OCI-M1 (cell line): Measurements from ENCODE around the gene ZNF25.
"Not testable (repeated sequence)": the region's sequence is repeated elsewhere in the genome, so short reads cannot be mapped to it uniquely, and the experiment has no call there.

Source experiments
- DNase-seq: peaks from one replicate; lab custom pipeline; 2025; lab: John Stamatoyannopoulos, UW

ZNF25 gene

DNA sequence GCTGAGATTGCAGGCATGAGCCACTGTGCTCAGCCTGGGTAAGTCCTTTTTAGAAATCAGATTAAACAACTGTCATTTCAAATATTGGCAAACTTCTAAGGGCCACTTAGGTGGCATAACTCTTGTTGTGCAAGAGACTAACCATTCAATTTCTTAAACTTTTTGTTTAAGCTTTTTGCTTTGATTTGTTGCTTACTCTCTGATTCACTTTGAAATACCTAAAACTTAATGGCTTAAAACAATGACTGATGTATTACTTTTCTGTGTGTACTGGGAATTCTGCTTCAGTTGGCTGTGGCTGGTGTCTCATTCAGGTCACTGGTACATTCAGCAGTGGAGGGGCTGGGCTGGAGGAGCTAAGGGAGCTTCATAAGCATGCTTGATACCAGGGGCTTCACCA is 28.9 kb downstream of the ZNF25 start:
- DNase-seq, result no peak

DNA sequence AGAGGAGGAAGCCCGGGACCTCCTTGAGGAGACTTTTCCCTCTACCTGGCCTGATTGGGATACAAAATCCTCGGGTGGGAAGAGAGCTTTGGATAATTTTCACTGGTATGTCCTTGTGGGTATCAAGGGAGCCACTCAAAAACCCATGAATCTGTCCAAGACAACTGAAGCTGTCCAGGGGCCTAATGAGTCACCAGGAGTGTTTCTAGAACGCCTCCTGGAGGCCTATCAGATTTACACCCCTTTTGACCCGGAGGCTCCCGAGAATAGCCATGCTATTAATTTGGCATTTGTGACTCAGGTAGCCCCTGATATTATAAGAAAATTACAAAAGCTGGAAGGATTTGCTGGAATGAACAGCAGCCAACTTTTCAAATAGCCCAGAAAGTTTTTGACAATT is 38.6 kb downstream of the ZNF25 start:
- no peak for DNase-seq

GRCh38 chr10:37934791-37935190 is 41.7 kb downstream of the ZNF25 start:
- DNase-seq, result no peak

DNA sequence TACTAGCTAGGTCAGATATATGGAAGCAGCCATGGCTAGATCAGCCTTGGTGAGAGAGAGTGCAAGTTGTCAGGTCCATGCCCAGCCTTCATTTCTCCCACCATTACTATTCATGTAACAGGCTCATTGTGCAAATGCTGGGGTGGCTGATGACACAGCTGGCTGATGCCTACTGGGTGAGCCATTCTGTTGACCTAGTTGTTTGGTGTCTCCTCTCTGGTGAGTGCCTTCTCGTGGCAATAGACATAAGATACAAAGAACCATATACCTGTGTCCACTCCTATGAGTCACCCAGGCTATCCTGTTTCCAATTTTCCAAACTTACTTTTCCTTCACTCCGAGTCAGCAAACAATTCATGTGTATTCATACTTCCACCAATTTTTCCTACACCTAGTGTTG is 46.0 kb downstream of the ZNF25 start:
- DNase-seq, result no peak

DNA sequence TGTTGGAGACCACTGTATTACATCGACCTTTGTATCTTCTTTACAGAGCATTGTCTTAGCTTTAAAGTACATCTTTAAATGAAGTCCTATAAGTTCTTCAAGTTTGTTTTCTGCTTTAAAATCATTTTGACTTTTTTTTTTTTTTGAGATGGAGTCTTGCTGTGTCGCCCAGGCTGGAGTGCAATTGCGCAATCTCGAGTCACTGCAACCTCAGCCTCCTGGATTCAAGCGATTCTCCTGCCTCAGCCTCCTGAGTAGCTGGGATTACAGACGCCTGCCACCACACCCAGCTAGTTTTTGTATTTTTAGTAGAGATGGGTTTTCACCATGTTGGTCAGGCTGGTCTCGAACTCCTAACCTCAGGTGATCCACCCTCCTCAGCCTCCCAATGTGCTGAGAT is 68.3 kb downstream of the ZNF25 start:
- not testable (repeated sequence) for DNase-seq

GRCh38 chr10:37906382-37906781 is 70.1 kb downstream of the ZNF25 start:
- DNase-seq, result no peak
